OCI-M1 (cell line): ENCODE data around the gene N4BP2.

ENCODE experiments used
- DNase-seq: peaks from one replicate; lab custom pipeline; 2025; lab: John Stamatoyannopoulos, UW

Gene N4BP2

GRCh38 chr4:40152637-40153036 lies 96.0 kb downstream of the N4BP2 start:
- DNase-seq: no peak

GRCh38 chr4:40157436-40157835 lies 100.8 kb downstream of the N4BP2 start:
- DNase-seq: no peak

DNA sequence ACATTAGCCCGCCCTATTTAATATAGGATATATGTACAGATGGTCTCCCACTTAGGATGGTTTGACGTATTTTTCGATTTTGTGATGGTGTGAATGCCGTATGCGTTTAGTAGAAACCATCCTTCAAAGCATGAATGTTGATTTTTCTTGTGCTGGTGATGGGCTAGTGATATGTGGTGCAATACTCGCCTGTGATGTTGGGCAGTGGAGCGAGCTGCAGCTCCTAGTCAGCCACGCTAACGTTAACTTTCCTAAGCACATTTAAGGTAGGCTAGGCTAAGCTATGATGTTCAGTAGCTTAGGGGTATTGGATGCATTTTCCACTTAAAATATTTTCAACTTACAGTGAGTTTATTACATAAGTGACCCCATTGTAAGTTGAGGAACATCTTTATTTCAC lies 103.6 kb downstream of the N4BP2 start:
- no peak for DNase-seq

DNA sequence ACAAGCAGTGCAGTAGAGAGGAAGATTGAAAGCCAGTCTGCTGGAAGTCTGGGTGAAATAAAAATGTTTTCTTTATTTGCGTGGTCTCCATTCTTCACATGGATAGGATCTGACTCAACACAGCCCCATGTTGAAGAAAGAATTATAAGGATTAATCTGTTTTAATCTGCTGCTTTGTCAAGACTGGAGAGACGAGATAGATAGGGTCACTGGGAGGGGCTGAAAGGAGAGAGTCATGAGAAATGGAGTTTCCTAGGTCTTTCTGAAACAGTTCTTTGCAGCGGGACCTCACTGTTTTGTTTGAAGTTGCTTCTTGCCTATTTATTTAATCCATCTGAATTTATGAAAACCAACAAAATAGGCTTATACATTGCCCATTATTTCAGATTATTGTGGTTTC lies 107.8 kb downstream of the N4BP2 start:
- DNase-seq: no peak

DNA sequence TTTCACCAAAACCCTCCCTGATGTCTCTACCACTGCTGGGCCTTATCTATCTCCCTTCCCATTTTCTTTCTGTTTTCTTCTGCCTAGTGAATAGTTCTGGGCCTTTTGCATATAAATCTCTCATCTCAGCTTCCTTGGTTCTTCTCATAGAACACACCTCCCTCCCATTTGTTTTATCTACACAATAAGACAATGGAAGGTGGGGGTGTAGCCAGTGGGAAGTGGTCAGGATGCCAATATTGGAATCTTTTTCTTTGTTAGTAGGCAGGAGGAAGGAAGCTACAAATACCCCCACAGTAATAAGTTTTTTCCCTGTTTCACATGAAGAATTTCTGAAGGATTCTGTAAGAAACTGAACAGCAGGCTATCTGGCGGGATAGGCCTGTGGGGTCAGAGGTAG lies 109.3 kb downstream of the N4BP2 start:
- DNase-seq: no peak

GRCh38 chr4:40168070-40168469 lies 111.4 kb downstream of the N4BP2 start:
- DNase-seq: no peak

GRCh38 chr4:40170588-40170987 lies 113.9 kb downstream of the N4BP2 start:
- DNase-seq: no peak

DNA sequence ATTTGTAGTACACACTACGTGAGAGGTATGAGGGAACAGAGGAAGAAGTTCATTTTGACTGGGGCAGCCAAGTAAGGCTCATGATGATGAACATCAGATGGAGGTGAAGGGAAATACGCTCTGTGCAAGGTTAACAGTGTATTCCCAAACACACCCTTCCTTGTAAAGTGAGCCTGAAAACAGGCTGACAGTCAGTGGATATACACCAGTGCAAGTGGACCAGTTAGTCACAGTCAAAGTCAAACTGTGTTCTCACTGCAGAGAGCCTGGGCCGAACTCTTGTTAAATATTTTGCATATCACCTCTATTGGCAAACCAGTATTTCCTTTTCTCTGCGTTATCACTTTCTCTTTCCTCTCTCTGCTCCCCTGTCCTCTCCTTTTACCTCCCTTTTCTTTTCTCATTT lies 116.8 kb downstream of the N4BP2 start:
- peak; percentile 16 for DNase-seq

- no peak for DNase-seq
These were observed 120.0 kb downstream of the N4BP2 start for GRCh38 chr4:40176602-40177001.

- no peak for DNase-seq
These were observed 120.9 kb downstream of the N4BP2 start for GRCh38 chr4:40177591-40177990.

DNA sequence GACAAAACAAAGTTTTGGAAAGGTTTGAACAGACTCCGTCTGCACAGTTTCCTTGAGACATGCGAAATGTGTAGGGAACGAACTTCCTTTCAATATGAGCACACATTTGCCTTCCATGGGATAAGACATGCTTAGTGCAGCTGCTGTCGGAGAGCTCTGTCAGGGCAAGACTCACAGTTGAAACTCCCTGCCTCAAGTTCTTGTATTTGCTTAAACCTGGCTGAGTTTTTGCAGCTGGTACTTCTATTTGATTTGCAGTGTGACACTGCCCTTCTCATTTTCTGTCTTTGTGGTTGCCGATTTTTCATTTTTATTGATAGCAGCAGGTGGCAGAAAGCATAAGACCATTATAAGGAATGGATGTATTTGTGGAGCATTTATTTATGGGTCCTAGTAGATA lies 122.0 kb downstream of the N4BP2 start:
- DNase-seq: no peak

GRCh38 chr4:40179360-40179759 lies 122.7 kb downstream of the N4BP2 start:
- DNase-seq: no peak

DNA sequence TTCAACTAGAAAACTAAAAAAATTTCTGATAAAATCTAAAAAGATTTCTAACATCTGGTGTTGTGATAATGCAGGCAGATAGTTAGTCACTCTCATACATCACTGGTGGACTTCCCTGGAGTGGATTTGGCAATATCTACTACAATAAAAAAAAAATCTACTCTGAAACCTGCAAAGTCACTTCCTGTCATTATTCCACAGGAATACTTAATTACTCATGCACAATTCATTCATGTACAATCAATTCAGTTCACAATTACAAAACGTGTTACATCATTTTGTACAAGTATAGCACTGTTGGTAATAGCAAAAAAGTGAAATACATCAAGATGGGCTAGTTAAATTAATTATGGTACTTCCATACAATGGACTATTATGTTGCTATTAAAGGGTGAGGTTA lies 123.7 kb downstream of the N4BP2 start:
- DNase-seq: no peak

GRCh38 chr4:40182001-40182400 lies 125.4 kb downstream of the N4BP2 start:
- DNase-seq: no peak

- DNase-seq: no peak
These were observed 126.3 kb downstream of the N4BP2 start for GRCh38 chr4:40182954-40183353.

DNA sequence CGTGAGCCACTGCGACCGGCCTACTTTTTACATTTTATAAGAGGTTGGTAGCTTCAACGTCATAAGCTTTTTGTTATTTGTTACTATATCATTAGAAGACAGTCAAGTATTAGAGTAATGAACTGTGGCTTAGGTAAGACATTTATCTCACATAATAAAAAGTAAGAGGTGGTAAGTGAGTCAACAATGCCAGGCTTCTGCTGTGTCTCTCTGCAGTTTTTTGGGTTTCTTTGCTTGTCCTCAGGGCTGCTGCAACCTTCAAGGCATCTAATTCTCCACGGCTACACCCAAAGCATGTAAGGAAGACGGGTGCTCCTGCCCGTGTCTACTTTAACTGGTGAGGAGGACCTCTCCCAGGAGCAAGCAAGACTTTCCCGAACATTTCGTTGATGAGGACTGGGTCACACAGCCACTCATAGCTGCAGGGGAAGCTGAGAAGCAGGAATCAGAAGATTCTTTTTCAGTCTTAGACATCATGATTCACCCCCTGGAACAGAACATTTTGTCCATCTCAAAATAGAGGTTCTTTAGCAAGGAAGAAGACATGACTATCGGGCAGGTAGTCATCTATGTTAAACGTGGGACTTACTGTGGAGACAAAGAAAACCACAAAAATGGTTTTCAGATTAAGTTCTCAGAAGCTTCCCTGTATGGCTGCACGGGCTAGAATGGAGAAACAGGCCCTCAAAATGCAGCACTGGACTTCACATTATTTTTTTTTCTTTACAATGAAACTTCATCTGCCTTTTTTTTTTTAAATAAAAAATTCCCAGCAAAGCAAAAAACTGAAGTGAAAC lies 127.2 kb downstream of the N4BP2 start:
- DNase-seq: peak; percentile 58

DNA sequence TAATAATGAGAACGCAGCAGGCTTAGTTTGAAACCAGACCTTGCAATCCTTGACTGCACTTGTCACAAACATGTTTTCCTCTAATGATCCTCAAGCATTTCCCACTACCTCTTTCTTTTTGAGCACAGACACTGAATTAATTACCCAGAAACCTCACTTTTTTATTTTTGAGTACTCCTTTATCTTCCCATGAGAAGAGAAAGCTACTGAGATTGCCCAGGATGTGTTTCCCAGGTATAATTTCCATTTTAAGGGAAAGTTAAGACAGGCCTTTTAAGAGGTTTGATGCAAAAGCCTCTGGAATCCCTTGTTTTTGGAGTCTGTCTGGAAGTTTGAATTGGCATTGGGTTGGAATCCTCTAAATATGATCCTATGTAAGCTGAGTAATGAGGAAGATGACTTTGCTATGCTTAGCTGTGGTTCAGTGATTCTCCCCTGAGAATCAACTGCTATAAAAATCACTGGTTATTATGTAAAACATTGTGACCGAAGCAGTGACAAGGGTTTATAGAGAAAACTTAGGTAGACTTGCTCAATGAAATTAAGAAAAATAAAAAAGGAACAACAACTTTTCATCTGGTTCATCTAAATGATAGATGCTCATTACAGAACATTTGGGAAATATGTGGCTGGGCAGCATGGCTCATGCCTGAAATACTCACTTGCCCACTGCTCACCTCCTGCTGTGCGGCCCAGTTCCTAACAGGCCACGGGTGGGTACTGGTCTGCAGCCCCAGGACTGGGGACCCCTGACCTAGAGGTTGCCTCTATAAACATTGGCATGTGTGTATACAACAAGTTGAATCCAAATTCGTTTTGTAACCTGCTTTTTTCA lies 129.4 kb downstream of the N4BP2 start:
- no peak for DNase-seq

DNA sequence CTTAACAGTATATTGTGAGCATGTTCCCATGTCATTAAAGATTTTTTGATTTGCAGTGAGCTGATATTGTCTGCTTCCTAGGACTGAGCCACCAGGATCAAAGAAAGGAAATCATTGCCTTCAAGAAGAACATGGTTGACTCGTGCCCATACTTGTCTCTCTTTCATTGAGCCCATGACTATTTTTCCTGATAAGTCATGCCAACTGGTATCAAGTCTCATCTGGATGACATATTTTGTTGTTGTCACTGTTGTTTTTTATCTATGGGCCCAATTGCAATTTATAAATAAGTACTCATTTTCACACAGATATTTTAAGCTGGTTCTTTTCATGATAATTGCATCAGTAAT lies 130.0 kb downstream of the N4BP2 start:
- DNase-seq: no peak

DNA sequence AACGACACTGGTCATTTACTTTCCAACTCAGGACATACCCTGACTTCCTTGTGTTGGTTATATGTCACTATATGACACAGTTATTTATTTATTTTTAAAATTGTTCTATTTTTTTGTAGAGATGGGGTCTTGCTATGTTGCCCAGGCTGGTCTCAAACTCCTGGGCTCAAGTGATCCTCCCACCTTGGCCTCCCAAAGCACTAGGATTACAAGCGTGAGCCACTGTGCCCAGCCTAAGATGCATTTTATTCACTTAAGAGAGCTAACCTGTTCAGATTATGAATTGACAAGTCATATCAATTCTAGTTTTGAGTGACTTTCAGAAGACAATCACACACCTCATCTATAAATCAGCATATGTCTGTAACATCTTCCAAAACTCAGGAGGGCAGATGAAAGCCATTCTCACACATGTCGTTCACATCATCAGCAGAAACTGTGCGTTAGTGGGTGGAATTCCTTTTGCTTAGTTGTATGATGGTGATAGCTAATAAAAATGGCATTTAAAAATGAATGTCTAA lies 130.8 kb downstream of the N4BP2 start:
- DNase-seq: no peak

DNA sequence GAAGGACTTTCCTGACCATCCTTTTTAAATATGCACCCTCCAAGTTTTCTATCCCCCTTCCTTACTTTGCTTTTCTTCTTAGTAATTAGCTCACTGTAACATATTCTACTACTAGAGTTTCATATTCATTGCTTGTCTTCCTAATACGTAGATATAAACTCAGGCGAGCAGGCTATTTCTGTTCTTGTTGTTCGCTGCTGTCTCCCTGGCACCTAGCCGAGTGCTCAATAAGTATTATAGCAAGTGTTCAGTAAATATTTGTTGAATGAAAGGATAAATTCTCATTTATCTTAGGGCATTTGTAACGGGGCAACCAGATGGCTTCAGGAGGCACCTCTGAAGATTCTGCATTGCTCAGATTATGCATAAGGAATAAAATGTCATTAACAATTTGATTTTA lies 133.4 kb downstream of the N4BP2 start:
- DNase-seq: no peak

DNA sequence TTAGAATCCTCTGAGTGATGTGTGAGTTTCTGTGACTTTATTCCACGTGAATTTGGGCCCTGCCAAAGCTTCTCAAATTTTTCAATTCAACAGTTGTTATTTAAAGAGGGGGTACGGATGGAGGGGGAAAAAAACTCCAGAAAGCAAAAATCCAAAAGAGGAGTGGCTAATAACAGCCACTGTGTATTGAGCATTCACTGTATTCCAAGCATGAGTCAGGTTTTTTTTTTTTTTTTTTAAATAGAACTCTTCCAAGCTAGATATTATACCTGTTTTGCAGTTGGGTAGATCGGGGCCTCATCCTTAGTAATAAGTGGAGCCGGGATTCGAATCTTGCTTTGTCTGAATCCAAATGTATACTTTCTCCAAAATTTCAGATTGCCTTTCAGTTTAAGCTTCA lies 133.8 kb downstream of the N4BP2 start:
- no peak for DNase-seq

DNA sequence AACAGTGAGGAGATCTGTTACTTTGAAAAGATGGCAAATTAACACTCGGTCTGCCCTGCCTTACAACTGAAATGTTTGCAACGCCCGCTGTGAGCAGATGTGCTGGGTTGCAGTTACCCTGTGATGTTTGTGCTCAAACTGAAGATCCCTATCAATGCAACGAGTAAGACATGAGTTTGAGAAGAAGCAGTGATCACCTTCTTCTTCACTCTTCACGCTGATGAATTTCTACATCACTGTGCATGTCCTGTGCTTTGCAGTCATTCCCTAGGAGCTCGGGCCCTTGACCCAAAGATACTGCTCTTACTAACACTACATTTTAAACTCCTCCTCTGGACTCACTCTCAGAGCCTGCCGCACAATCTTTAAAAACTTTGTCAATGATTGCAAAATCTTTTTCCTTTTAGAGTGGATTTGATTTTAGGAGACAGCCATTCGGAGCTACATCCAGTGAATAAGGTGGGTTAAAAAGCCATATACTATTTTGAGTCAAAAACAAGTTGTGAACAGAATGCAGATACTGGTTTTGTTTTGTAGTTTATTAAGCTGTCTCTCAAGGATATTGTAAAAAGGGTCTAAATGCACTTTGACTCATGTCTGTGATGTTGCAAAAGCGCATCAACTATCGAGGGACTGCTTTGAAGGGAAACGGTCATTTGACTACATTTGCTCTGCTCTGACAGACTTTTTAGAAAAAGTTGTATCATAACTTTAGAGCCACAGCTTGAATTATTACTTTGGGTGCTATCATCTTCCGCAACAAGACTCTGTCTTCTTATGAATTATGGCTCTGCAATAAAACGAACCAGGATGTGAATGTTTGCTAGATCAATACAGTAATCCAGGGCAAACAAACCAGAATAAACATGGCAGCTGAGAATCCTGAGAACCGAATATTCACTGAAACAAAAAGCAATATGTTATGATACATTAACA lies 134.5 kb downstream of the N4BP2 start:
- DNase-seq: no peak
